Activated naive CD4-positive, alpha-beta T cell treated with anti-CD3 and anti-CD28 coated beads, Interleukin-2, amount 50 U/mL, for 16 hours (primary cell): Measurements from ENCODE around the gene TMEM175.

Experiments
- DNase-seq: peaks from one replicate; pipeline ENCODE4 v3.0.0-alpha.2; 2020

TMEM175 gene

GRCh38 chr4:899556-899906 lies 32.7 kb upstream of the TMEM175 start:
- no peak for DNase-seq

- DNase-seq = no peak
These were observed 32.2 kb upstream of the TMEM175 start for GRCh38 chr4:900073-900472.

DNA sequence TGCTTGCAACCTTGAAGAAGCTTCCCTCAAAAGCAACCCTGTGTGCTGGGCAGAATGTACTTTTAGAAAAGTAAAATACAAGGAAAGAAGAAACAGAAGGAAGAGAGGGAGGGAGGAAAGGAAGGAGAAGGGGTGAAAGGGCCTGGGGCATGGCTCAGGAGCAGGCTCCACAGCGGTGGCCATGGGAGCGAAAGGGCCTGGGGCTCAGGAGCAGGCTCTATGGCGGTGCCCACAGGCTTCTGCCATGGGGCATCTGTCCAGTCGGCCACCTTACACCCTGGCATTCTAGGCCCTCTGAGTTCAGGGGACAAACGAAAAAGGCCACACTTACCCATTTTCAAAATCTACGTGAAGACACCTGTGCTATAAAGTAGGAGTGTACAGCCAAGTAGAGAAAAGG lies 31.5 kb upstream of the TMEM175 start:
- DNase-seq = no peak

DNA sequence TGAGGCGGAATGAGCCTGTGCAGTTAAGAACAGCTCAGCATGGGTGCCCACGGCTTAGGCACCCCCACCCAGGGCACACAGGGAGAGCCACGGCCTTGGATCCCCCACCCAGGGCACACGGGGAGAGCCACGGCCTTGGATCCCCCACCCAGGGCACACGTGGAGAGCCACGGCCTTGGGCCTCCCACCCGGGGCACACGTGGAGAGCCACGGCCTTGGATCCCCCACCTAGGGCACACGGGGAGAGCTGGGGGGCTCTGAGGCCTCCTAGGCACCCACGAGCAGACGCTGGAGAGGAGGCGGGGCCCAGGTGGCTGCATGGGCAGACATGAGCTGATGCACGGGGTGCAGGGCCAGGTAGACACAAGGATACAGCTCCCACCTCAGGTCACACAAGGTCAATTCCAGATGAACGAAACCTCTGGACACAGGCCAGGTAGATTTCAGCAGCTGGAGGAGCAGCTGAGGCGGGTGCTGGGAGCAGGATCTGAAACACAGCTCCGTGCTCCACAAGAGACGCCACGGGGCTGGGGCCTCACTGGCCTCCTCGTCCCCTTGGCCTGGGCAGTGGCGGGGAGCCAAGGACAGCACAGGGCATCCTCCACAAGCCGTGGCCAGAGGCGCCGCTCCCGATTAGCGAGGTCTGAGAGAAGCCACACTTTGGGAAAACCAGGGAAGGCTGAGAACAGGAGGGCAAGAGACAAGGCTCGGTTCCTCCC lies 30.9 kb upstream of the TMEM175 start:
- DNase-seq = no peak

DNA sequence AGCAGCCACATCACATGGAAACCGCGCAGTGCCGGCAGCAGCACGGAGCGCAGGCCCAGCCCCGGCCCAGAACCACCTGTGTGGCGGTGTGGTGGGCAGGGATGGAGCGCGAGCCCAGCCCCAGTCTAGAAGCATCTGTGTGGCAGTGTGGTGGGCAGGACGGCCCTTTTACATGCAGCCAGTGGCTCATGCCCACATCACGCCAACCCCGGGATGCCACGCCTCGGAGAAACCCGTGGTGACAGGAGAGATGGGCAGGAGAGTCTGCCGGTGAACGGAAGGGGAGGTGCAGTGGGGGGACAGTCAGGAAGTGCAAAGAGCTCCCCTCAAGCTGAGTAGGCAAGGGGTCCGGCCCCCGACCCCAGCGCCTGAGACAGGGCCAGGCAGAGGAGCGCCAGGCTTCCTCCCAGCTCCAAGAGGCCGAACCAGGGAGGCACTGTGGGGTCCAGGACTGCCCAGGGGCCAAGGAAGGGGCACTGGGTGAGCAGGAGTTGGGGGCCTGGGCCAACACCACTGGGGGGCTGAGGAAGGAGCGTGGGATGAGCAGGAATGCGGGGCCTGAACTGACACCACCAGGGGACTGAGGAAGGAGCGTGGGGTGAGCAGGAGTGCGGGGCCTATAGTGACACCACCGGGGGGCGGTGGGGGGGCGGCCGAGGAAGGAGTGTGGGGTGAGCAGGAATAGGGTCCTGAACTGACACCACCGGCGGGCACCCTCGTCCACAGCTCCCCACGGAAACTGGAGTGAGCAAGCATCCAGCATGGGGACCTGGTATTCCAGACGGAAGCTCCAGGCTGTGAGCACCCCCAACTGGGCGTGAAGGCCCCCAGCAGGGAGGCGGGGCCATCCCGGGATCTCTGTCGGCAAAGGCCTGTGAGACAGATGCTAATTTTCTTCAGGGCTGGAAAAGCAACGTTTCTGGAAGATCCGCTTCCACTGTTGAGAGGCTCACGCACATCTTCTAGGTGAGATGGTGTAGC lies 28.9 kb upstream of the TMEM175 start:
- DNase-seq = no peak

DNA sequence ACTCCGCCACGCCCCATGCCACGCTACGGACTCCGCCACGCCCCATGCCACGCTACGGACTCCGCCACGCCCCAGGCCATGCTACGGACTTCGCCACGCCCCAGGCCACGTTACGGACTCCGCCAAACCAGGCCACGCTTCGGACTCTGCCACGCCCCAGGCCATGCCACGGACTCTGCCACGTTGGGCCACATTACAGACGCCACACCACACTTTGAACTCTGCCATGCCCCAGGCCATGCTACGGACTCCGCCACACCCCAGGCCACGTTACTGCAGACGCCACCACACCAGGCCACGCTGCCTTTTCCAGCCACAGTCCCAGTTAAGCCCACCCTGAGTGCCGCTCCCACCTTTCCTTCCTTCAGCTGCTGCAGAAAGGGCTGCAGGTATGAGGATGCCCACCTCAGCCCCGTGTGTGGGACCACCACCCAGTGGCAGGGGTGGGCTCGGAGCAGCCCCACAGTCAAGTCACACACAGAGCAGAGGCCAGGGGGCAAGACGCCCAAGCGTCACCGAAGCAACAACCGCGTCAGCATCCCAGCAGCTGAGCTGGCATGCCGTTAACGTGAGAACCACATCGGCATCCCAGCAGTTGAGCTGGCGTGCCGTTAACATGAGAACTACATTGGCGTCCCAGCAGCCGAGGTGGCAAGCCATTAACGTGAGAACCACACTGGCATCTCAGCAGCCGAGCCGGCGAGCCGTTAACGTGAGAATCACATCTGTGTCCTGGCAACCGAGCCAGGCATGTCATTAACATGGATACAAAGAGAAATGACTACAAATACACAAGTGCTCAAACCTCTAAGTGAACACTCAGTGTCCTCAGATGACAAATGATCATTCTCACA lies 26.5 kb upstream of the TMEM175 start:
- no peak for DNase-seq

DNA sequence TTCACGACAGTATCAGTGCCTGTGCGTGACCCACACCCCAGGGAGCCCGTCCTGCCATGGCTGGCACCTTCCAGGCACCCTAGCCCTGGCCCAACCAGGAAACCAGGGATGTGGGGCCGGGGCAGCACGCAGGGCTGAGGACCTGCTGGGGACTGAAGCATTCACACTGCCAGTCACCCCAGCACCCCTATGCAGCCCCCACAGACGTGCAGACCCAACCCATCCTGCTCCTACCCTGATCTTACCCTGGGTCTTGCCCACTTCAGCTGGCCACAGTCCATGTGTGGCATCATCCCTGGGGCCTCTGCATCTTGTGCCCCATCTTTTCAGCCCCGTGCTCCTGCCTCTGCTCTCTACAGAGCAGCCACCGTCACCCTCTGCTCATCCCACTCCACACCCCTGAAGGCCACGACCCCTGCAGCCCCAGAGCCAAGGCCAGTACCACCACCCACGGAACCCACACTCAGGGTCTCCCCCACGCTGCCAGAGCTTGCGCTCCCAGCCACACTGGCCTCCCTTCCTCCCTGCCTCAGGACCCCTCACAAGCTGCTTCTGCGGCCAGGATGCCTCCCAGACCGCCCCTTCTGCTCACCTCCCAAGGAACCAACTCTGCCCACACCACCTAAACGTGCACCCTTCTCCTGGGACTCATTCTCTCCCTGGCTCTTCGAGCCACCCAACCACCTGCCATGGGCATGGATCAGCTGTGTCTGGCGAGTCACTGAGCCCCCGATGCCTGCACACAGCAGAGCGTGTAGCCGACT lies 25.7 kb upstream of the TMEM175 start:
- no peak for DNase-seq

DNA sequence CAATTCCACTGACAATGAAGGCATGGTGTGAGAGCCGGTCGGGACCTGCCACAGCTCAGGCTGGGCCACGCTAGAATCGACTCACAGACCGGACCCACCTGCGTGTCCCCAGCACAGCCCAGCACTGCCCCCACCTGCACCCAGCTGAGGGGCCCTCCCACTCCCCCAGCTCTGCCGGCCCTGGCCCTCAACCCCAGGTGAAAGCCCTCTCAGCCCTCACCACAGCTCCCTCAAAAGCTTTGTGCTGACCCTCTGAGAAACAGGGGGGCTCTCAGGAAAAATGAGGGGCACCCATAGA lies 25.2 kb upstream of the TMEM175 start:
- DNase-seq = no peak

DNA sequence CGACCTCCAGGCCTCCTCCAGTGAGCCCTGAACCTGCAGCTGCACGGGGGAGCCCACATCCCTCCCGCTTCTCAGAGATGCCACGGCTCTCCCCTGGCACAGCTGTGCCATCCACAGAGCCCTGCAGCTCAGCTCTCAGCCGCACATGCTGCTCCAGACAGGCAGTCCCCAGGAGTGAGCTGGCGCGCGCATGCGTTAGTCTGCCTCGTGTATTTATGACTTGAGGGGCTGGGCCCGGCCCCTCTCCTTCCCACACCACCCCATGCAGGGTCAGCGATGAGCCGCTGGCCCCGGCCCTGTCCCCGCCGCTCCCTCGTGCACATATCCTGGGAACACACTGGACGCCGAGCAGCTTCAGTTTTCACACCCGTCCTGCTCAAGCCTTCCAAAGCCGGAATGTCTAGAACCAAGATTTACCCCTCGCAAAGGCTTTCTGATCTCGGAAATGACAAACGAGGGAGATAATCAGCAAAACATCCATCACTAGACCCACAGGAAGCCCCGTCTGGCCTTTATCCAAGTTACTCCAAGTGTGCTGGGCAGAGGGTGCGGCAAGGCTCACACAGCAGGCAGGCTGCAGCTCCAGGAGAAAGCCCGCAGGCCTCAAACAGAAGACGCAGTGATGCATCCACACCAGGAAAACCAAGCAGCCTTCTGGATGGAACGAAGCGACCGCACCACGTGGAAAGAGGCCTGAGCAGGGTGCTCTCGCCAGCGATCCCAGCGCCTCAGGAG lies 24.4 kb upstream of the TMEM175 start:
- no peak for DNase-seq

GRCh38 chr4:909131-909571 lies 23.1 kb upstream of the TMEM175 start:
- no peak for DNase-seq

GRCh38 chr4:909821-910220 lies 22.4 kb upstream of the TMEM175 start:
- DNase-seq = no peak

DNA sequence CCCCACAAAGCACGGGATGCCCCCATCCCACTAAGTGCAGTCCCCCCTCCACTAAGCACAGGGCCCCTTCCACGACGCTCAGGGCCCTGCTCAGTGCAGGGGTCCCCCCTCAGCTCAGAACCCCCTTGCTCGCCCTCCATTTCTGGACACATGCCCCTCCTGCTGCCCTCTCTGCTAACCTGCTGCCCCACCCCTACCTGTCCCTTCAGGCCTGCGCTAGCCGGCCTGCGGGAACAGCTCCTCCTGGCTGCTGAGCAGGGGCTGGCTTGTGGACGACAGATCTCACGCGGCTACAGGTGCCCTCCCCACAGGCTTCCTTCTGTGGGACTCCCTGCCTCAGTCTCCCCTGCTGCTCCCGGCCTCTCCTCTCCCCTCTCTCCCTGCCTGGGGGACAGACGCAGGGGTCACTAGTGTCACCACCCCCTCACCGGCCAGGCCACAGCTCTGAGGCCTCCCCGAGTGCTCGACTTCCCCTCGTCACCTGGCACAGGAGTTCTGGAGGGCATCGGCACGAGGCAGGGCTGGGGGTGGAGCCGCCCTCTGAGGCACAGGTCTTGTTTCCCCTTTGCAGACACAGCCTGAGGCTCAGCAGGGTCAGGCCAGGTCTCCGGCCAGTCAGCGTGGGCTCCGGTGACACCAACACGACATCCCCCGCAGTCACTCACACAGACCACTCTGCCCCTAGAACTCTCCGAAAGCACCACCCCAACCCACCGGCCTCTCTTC lies 21.7 kb upstream of the TMEM175 start:
- peak; percentile 9 for DNase-seq

DNA sequence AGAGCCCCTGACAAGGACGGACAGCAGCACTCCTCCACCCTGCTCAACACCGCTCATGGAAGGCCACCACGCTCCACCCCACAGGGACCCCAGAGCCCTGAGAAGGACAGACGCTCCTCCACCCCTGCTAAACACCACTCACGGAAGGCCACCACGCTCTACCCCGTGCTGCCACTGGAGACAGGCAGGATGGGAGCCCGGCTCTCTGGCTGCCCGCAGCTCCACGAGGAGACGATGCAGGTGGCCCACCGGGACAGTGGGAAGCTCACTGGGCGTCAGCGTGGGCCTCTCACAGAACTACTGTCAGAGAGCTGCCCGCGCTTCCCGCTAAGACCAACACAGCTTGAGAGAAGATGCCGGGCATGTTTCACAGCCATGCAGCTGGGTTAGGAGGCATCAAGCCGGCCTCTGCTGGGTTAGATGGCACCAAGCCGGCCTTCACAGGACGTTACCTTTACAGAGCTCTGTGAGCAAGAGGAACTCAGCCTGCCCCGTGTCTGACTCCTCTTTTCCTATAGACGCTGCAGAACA lies 21.0 kb upstream of the TMEM175 start:
- no peak for DNase-seq

GRCh38 chr4:911871-912490 lies 20.3 kb upstream of the TMEM175 start:
- no peak for DNase-seq

- DNase-seq = no peak
These were observed 19.5 kb upstream of the TMEM175 start for GRCh38 chr4:912548-913279.

- DNase-seq = no peak
These were observed 19.0 kb upstream of the TMEM175 start for GRCh38 chr4:913280-913618.

DNA sequence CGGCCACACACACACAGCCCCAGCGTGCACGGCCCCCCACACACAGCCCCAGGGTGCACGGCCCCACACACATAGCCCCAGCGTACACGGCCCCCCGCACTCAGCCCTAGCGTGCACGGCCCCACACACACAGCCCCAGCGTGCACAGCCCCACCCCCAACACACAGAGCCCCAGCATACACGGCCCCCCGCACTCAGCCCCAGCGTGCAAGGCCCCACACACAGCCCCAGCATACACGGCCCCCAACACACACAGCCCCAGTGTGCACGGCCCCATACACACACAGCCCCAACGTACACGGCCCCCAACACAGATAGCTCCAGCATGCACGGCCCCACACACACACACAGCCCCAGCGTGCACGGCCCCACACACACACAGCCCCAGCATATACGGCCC lies 17.7 kb upstream of the TMEM175 start:
- DNase-seq = no peak

DNA sequence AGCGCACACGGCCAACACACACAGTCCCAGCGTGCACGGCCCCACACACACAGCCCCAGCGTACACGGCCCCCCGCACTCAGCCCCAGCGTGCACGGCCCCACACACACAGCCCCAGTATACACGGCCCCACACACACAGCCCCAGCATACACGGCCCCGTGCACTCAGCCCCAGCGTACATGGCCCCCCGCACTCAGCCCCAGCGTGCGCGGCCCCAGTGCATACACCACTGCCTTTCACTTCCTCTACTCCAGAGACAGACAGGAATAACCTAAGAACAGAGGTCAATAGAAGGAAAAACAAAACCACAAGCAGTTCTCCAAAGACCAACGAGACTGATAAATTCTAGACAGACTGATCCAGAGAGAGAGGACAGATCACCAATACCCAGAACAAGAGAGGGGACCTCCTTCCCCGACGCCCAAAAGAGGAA lies 17.2 kb upstream of the TMEM175 start:
- no peak for DNase-seq

DNA sequence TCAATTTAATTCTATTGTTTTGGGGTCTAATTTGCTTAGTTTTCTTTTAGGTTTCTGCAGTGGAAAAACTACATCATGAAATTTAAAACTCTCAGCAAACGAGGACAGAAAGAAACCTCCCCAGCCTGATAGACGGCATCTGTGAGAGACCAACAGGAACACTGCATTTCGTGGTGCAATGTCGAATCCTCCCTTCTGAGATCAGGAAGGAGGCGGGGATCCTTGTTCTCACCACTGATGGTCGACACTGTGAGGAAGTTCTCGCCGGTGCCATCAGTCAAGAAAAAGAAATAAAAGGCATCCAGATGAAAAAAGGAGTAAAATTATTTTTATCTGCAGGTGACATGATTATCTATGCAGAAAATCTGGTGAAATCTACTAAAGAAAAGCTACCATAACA lies 16.7 kb upstream of the TMEM175 start:
- no peak for DNase-seq

DNA sequence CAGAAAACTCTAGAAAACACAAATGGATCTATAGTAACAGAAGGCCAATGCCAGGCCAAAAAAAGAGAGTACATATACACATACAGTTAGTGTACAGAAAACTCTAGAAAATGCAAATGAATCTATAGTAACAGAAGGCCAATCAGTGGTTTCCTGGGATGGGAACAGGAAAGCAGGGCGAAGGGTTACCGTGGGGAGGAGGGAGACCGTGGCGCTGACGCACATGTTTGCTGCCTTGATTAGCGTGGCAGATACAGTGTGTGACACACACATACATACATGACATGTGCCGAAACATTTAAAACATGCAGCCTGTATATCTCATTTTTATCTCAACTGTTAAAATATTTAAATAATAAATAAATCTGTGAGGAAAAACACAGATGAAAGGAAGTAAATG lies 14.8 kb upstream of the TMEM175 start:
- no peak for DNase-seq
